Hematopoietic multipotent progenitor cell treated with erythropoietin and hydrocortisone succinate and interleukin-3 and kit ligand, for 15 days (in vitro differentiated cells): ENCODE measurements around the gene ROMO1.
A peak's percentile ranks its signal among the peaks of the same experiment; 100 is the strongest.
"Not testable (repeated sequence)": the region's sequence is repeated elsewhere in the genome, so short reads cannot be mapped to it uniquely, and the experiment has no call there.

Experiments used
- DNase-seq: peaks from one replicate; pipeline ENCODE4 v3.0.0-alpha.2; 2015; ENCODE audit warnings: low spot score

The ROMO1 gene

GRCh38 chr20:35681960-35682359 lies 17.2 kb upstream of the ROMO1 start:
- no peak for DNase-seq

GRCh38 chr20:35685368-35685767 lies 13.8 kb upstream of the ROMO1 start:
- DNase-seq, result not testable (repeated sequence)

DNA sequence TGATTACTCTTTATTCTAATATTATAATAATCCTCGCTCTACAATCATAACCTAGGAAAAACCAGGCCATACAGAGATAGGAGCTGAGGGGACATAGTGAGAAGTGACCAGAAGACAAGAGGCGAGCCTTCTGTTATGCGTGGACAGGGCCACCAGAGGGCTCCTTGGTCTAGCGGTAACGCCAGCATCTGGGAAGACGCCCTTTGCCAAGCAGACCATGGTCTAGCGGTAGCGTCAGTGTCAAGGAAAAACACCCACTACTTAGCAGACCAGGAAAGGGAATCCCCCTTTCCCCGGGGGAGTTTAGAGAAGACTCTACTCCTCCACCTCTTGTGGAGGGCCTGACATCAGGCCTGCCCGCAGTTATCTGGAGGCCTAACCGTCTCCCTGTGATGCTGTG lies 12.3 kb upstream of the ROMO1 start:
- not testable (repeated sequence) for DNase-seq

GRCh38 chr20:35690265-35690664 lies 8.9 kb upstream of the ROMO1 start:
- no peak for DNase-seq

- no peak for DNase-seq
Observed at GRCh38 chr20:35695245-35695749, 3.9 kb upstream of the ROMO1 start.

- no peak for DNase-seq
Observed at GRCh38 chr20:35695978-35696377, 3.2 kb upstream of the ROMO1 start.

DNA sequence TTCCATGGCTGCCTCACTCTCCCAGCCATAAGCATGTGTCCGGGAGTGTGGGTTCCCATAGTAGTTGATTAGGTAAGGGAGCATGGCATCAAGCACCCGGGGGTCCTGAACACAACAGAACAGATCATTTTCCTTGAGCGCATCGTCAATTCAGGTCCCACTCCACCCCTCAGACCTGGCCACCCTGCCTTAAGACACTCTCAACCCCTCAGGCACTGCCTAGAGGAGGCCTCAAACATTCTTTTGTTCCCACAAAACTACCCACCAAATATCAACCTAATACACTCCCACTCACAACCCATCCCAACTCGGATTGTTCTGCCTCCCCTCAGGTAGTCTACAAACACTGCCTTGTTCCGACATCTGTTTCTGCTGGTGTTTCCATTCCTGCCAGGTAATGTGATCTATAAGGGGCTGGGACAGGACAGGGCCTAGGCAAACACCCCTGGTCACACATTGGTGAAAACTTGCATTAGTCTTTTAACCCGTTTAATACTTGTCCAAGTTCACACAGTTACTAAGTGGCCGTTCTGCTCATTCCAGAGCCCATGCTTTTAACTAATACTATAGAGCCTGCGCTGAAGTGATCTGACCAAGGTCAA lies 1.4 kb upstream of the ROMO1 start:
- DNase-seq, result no peak

DNA sequence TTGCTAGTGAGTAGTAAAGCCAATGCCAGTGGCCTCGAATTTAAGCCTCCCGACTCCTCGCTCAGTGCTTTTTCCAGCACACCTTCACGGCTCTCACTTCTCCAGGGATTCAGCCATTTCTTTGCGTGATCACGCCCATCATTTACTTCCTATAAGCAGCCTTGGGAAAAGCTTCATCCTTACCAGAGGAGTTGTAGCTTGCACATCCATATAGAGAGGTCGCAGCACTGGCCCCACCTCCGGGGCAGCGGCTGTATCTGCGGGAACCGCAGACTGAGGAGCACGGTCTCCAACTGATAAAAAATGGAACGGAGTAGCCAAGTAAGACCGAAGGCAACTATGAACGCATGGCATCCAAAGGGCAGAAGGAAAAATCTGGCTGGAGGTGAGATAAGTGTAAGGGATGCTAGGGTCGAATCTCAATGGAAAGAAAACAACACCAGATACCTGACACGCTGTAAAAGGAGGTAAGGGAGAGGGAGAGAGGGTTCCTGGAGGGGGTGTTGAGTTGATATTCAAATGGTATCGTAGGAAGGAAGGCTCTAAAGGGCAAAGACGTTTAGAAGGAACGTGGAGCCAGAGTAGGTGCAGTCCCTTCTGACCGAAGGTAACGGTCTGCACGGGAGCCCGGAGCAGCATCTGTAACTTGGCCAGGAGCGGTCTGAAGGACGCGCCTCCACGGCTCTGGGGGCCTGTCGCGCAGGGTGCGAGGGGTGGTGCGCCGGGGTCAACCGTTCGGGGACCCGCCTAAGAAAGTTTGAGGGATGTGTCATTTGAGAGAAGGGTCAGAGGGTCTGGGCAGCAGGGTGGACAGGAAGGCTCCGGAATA lies 693 bp upstream of the ROMO1 start:
- peak; percentile 40 for DNase-seq

GRCh38 chr20:35699957-35700624 lies 886 bp downstream of the ROMO1 start:
- peak; percentile 11 for DNase-seq

DNA sequence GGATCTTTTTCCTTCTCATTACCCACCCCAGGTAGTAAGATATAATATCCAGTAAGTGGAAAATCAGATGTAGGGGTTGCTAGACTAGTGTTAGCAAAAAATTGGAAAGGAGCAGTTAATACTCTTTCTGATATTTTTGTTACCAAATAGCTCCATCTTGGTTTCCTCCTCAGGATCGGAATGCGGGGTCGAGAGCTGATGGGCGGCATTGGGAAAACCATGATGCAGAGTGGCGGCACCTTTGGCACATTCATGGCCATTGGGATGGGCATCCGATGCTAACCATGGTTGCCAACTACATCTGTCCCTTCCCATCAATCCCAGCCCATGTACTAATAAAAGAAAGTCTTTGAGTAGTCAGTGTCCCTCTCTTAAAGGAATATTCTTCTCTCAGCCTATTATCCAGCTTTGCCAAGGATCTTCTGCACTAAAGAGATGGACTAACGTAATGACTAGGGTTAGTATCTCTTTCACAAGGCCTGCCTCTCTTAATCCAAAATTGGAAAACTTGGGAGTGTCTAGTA lies 1.5 kb downstream of the ROMO1 start:
- DNase-seq, result no peak

GRCh38 chr20:35702051-35702823 lies 3.0 kb downstream of the ROMO1 start:
- peak; percentile 4 for DNase-seq

GRCh38 chr20:35702824-35703695 lies 3.9 kb downstream of the ROMO1 start:
- peak; percentile 2 for DNase-seq

- DNase-seq, result no peak
Observed at GRCh38 chr20:35704514-35705261, 5.5 kb downstream of the ROMO1 start.

DNA sequence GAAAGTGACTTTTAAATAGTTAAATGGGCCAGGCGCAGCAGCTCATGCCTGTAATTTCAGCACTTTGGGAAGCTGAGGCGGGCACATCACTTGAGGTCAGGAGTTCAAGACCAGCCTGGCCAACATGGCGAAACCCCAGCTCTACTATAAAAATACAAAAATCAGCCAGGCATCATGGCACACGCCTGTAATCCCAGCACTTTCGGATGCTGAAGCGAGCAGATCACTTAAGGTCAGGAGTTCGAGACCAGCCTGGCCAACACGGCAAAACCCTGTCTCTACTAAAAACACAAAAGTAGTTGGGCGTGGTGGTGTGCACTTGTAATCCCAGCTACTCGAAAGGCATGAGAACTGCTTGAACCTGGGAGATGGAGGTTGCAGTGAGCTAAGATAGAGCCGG lies 6.7 kb downstream of the ROMO1 start:
- DNase-seq, result not testable (repeated sequence)

GRCh38 chr20:35706591-35707529 lies 7.7 kb downstream of the ROMO1 start:
- not testable (repeated sequence) for DNase-seq

- no peak for DNase-seq
Observed at GRCh38 chr20:35708502-35708901, 9.3 kb downstream of the ROMO1 start.

- DNase-seq, result no peak
Observed at GRCh38 chr20:35709259-35709658, 10.1 kb downstream of the ROMO1 start.

DNA sequence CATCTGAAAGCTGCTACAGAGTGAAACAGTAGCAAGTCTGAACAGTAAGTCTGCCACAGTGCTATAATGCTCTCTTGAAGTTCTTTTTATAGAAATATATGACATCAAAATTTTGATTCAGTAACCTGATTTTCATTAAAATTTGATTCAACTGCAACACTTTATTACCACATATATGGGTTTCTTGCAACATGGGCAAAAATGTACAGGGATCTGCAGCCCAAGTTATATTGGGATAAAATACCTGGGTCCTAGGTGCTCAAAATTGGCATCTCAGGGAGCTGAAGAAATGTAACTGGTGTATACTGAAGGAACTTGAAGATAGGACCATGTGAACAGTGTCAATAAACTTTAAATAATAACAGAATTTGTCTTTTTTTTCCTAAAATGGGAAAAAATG lies 10.8 kb downstream of the ROMO1 start:
- DNase-seq, result no peak
